IMR-90 (cell line): Measurements from ENCODE around the gene DNM3. TPM values are rescaled to one million over a fixed set of nuclear protein-coding genes. Genes with fewer than 3 reads are reported as not detected.

Experiments used
- ATAC-seq: fragments of 200-7000 bp; cut with Tn5 transposase; 2 replicates; pipeline ENCODE4 v1.9.1; 2020; ENCODE audit warnings: low read depth, mild to moderate bottlenecking, moderate library complexity
- BruUV-seq: library from RNA; stranded (reverse); fragments of 400-500 nt; replicated peaks from 2 replicates; lab custom pipeline; 2021; lab: Mats Ljungman, UMichigan
- CTCF ChIA-PET: fragments of 300-600 bp; formaldehyde crosslinking; extraction: SDS; loops from one replicate; lab custom pipeline; 2021; ENCODE audit warnings: antibody characterized with exemption; lab: Yijun Ruan, JAX
- POLR2A ChIA-PET: fragments of 300-600 bp; sonication (Branson Sonifier 250); formaldehyde crosslinking; loops from one replicate; lab custom pipeline; 2022; ENCODE audit warnings: antibody characterized with exemption; ENCODE audit not compliant: unreplicated experiment; lab: Charles Lee
- DNase-seq: peaks from one replicate; pipeline ENCODE4 v3.0.0; 2013
- H2AFZ ChIP-seq: replicated peaks from 2 replicates; pipeline ENCODE3; 2013; ENCODE audit warnings: low read length, mild to moderate bottlenecking; ENCODE audit not compliant: poor library complexity
- H2AK5ac ChIP-seq: 2 replicates; pipeline ENCODE4 v1.6.1; 2013; ENCODE audit warnings: low read depth, low read length, inconsistent platforms
- H2AK9ac ChIP-seq: replicated peaks from 2 replicates; pipeline ENCODE3; 2013; ENCODE audit warnings: mild to moderate bottlenecking, low read depth, low read length, moderate library complexity; ENCODE audit not compliant: poor library complexity
- H2BK120ac ChIP-seq: 2 replicates; pipeline ENCODE4 v1.6.1; 2013; ENCODE audit warnings: low read depth, low read length, inconsistent platforms
- H2BK15ac ChIP-seq: 3 replicates; pipeline ENCODE4 v1.6.1; 2013; ENCODE audit warnings: low read depth, low read length, inconsistent platforms
- H2BK20ac ChIP-seq: 2 replicates; pipeline ENCODE4 v1.6.1; 2013; ENCODE audit warnings: low read depth, mild to moderate bottlenecking, inconsistent platforms, low read length, moderate library complexity
- H2BK5ac ChIP-seq: 2 replicates; pipeline ENCODE4 v1.6.1; 2013; ENCODE audit warnings: mild to moderate bottlenecking, low read depth, low read length, inconsistent platforms; ENCODE audit not compliant: poor library complexity, severe bottlenecking
- H3K14ac ChIP-seq: replicated peaks from 2 replicates; pipeline ENCODE4 v1.6.1; 2013; ENCODE audit warnings: low read depth, low read length, inconsistent platforms
- H3K18ac ChIP-seq: 2 replicates; pipeline ENCODE4 v1.6.1; 2013; ENCODE audit warnings: low read depth, low read length, control low read depth
- H3K23ac ChIP-seq: 2 replicates; pipeline ENCODE4 v1.6.1; 2013; ENCODE audit warnings: low read depth, low read length, inconsistent platforms
- H3K27ac ChIP-seq: 2 replicates; pipeline ENCODE4 v1.5.1; 2013; ENCODE audit warnings: mild to moderate bottlenecking, control low read depth, low read length; ENCODE audit not compliant: insufficient read depth
- H3K27me3 ChIP-seq: 2 replicates; pipeline ENCODE4 v1.6.1; 2013; ENCODE audit warnings: low read length; ENCODE audit not compliant: control insufficient read depth, insufficient read depth
- H3K36me3 ChIP-seq: 2 replicates; pipeline ENCODE4 v1.6.1; 2013; ENCODE audit warnings: low read length, mixed read lengths; ENCODE audit not compliant: control insufficient read depth, insufficient read depth
- H3K4ac ChIP-seq: 2 replicates; pipeline ENCODE4 v1.6.1; 2013; ENCODE audit warnings: low read depth, low read length, inconsistent platforms
- H3K4me1 ChIP-seq: 2 replicates; pipeline ENCODE4 v1.6.1; 2013; ENCODE audit warnings: low read length, mixed read lengths; ENCODE audit not compliant: control insufficient read depth, insufficient read depth
- H3K4me2 ChIP-seq: 2 replicates; pipeline ENCODE4 v1.6.1; 2013; ENCODE audit warnings: low read depth, mild to moderate bottlenecking, control low read depth, low read length, moderate library complexity
- H3K4me3 ChIP-seq: 2 replicates; pipeline ENCODE4 v1.5.1; 2013; ENCODE audit warnings: low read depth, mild to moderate bottlenecking, control low read depth, low read length, moderate library complexity; ENCODE audit not compliant: insufficient read depth
- H3K56ac ChIP-seq: 2 replicates; pipeline ENCODE4 v1.6.1; 2013; ENCODE audit warnings: low read length, inconsistent platforms; ENCODE audit not compliant: insufficient read depth; ENCODE audit errors: extremely low read depth
- H3K79me1 ChIP-seq, 2 experiments: 2 replicates each; pipeline ENCODE4 v1.6.1; 2013; ENCODE audit warnings: low read length in 2 of 2, inconsistent platforms in 1 of 2, low read depth in 1 of 2
- H3K9ac ChIP-seq: 2 replicates; pipeline ENCODE4 v1.6.1; 2013; ENCODE audit warnings: low read depth, low read length, control low read depth
- H3K9me1 ChIP-seq: 2 replicates; pipeline ENCODE4 v1.6.1; 2013; ENCODE audit warnings: low read length, inconsistent platforms; ENCODE audit not compliant: insufficient read depth
- H3K9me3 ChIP-seq: 2 replicates; pipeline ENCODE4 v1.6.1; 2013; ENCODE audit warnings: low read length; ENCODE audit not compliant: control insufficient read depth, insufficient read depth
- H4K20me1 ChIP-seq: 2 replicates; pipeline ENCODE4 v1.6.1; 2013; ENCODE audit warnings: low read length, inconsistent platforms; ENCODE audit not compliant: insufficient read depth
- H4K5ac ChIP-seq: 2 replicates; pipeline ENCODE4 v1.6.1; 2013; ENCODE audit warnings: mild to moderate bottlenecking, low read depth, low read length, control low read depth
- H4K8ac ChIP-seq, 2 experiments: 2 replicates each; pipeline ENCODE4 v1.6.1; 2013; ENCODE audit warnings: low read depth in 2 of 2, low read length in 2 of 2, control low read depth in 1 of 2, inconsistent platforms in 1 of 2
- H4K91ac ChIP-seq: 2 replicates; pipeline ENCODE4 v1.6.1; 2013; ENCODE audit warnings: low read depth, low read length, inconsistent platforms; ENCODE audit not compliant: insufficient read depth
- BHLHE40 ChIP-seq: fragments of 150-350 bp; IDR thresholded peaks from 2 replicates; pipeline ENCODE4 v1.6.1; 2016; ENCODE audit warnings: mild to moderate bottlenecking, low read depth, low read length
- CEBPB ChIP-seq: IDR thresholded peaks from 2 replicates; pipeline ENCODE4 v1.6.1; 2012; ENCODE audit warnings: low read depth, low read length, improper control_type of control experiment
- CHD1 ChIP-seq: IDR thresholded peaks from 2 replicates; pipeline ENCODE4 v1.6.1; 2012; ENCODE audit warnings: low read depth, low read length, improper control_type of control experiment
- FOS ChIP-seq: fragments of 150-350 bp; IDR thresholded peaks from 2 replicates; pipeline ENCODE4 v1.6.1; 2016; ENCODE audit warnings: low read depth, low read length
- MAFK ChIP-seq: IDR thresholded peaks from 2 replicates; pipeline ENCODE4 v1.6.1; 2012; ENCODE audit warnings: low read depth, low read length, improper control_type of control experiment
- MAZ ChIP-seq: IDR thresholded peaks from 2 replicates; pipeline ENCODE4 v1.6.1; 2012; ENCODE audit warnings: low read depth, mild to moderate bottlenecking, low read length, improper control_type of control experiment, moderate library complexity, borderline replicate concordance
- MXI1 ChIP-seq: IDR thresholded peaks from 2 replicates; pipeline ENCODE4 v1.6.1; 2012; ENCODE audit warnings: low read depth, mild to moderate bottlenecking, low read length, moderate library complexity, borderline replicate concordance
- NFE2L2 ChIP-seq: fragments of 150-350 bp; IDR thresholded peaks from 2 replicates; pipeline ENCODE4 v1.6.1; 2016; ENCODE audit warnings: low read depth, mild to moderate bottlenecking, low read length
- POLR2A ChIP-seq: IDR thresholded peaks from 2 replicates; pipeline ENCODE4 v1.6.1; 2012; ENCODE audit warnings: mild to moderate bottlenecking, low read depth, low read length
- RAD21 ChIP-seq: IDR thresholded peaks from 2 replicates; pipeline ENCODE4 v1.6.1; 2012; ENCODE audit warnings: low read length, improper control_type of control experiment
- RCOR1 ChIP-seq: IDR thresholded peaks from 2 replicates; pipeline ENCODE4 v1.6.1; 2012; ENCODE audit warnings: mild to moderate bottlenecking, low read length, improper control_type of control experiment; ENCODE audit not compliant: insufficient replicate concordance
- RFX5 ChIP-seq: IDR thresholded peaks from 2 replicates; pipeline ENCODE4 v1.8.0; 2012; ENCODE audit warnings: low read depth, mild to moderate bottlenecking, low read length, moderate library complexity
- SMC3 ChIP-seq: fragments of 150-350 bp; IDR thresholded peaks from 2 replicates; pipeline ENCODE4 v1.6.1; 2016; ENCODE audit warnings: low read depth, mild to moderate bottlenecking, antibody characterized with exemption, low read length, moderate library complexity
- USF2 ChIP-seq: fragments of 150-350 bp; IDR thresholded peaks from 2 replicates; pipeline ENCODE4 v1.6.1; 2017; ENCODE audit warnings: mild to moderate bottlenecking, antibody characterized with exemption, low read length, low read depth
- WGBS, 2 experiments: methylation state at CpG; one replicate each; pipeline versions ENCODE4 v1.1.5 to v1.1.7; 2013; ENCODE audit warnings: missing lambda C conversion rate in 2 of 2; ENCODE audit not compliant: insufficient read length in 1 of 2; ENCODE audit errors: extremely low coverage in 2 of 2; 5-methylcytosine and 5-hydroxymethylcytosine counted together
- dilution Hi-C: fragments of 300-500 bp; cut with HindIII; formaldehyde crosslinking; loops from one replicate; pipeline ENCODE4 v1.14.3; 2018; ENCODE audit warnings: low sequenced_read_pairs; ENCODE audit not compliant: unreplicated experiment
- in situ Hi-C: fragments of 300-500 bp; cut with MboI; formaldehyde crosslinking; loops from 3 replicates; pipeline ENCODE4 v1.14.3; 2019; ENCODE audit warnings: low sequenced_read_pairs, inconsistent platforms, mixed read lengths
- intact Hi-C: fragments of 100-400 bp; cut with micrococcal nuclease; formaldehyde crosslinking; loops from 2 replicates; pipeline ENCODE4 v1.10.0; 2022
- polyA plus RNA-seq, 3 experiments: library from polyadenylated mRNA; depleted of rRNA; stranded (reverse); fragments of >200 nt; gene quantifications; 2 replicates each; pipeline ENCODE4 v1.2.3, GENCODE V29; 2012; ENCODE audit warnings: low replicate concordance in 1 of 3
- total RNA-seq: library from RNA; depleted of rRNA; stranded (reverse); fragments of >200 nt; gene quantifications from 2 replicates; pipeline ENCODE4 v1.2.3, GENCODE V29; 2012
- TF ChIP-seq, protein P1 (sequence below): conservative IDR thresholded peaks from 2 replicates; pipeline ENCODE4 v1.5.1; 2012; ENCODE audit warnings: mild to moderate bottlenecking, low read depth, low read length, improper control_type of control experiment
- TF ChIP-seq, protein P2 (sequence below): fragments of 150-350 bp; IDR thresholded peaks from 2 replicates; pipeline ENCODE4 v1.6.1; 2016; ENCODE audit warnings: low read depth, mild to moderate bottlenecking, low read length, moderate library complexity, borderline replicate concordance

The DNM3 gene
- total and polyA plus RNA-seq, 2 of the 4 experiments (the other 2 are of a cell fraction), result 0.36 TPM

DNA sequence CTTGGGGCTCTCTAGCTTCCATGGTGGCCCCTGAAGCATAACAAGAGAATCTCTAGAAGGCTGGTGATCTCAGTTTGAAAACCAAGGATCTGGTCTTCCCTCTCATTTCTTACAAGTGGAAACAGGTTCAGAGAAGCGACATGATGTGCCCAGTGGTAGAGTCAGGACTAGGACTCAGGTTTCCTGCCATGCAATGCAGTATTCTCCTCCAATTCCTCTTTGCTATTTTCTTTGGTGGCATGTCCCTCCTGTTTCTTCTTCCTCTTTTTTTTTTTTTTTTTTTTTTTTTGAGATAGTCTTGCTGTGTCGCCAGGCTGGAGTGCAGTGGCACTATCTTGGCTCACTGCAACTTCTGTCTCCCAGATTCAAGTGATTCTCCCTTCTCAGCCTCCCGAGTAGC is 383.6 kb downstream of the DNM3 start:
- Histone ChIP-seq H2BK120ac (no peak overlapping the region), H3K18ac (no peak overlapping the region), H3K4ac (no peak overlapping the region), H3K36me3 (no peaks in the 10 kb centered on the region), H2AK5ac (no peak overlapping the region), H3K4me3 (no peak overlapping the region), H2BK15ac (no peak overlapping the region), H2AFZ (no peak overlapping the region), H2AK9ac (no peak overlapping the region), H3K14ac (no peak overlapping the region), H3K4me1 (peaks cover under 1% of the 10 kb centered on the region; the same call in 1 of the 2 replicates), H3K27ac (no peak overlapping the region), H4K20me1 (no peaks in the 10 kb centered on the region), H4K91ac (no peak overlapping the region), H3K56ac (no peak overlapping the region), H3K23ac (no peak overlapping the region), H4K8ac (no peak overlapping the region), H3K79me1 (no peaks in the 10 kb centered on the region), H2BK20ac (no peak overlapping the region), H3K27me3 (no peaks in the 10 kb centered on the region), H4K5ac (no peak overlapping the region), H3K4me2 (no peak overlapping the region), H2BK5ac (no peak overlapping the region), H3K9me3 (no peaks in the 10 kb centered on the region), H3K9ac (no peak overlapping the region), H3K9me1 (no peaks in the 10 kb centered on the region)
- ATAC-seq (no peak), DNase-seq (no peak)
- ChIA-PET CTCF (interaction anchor here (0.9 kb wide), 1 partner anchor 24 kb away, joined by 3 read pairs; no protein-coding TSS in a partner anchor), POLR2A (no interaction called here)
- intact Hi-C loops, result loop anchor here (5.0 kb wide), 2 partner anchors 38 to 53 kb away; no protein-coding TSS in a partner anchor
- no CpG with 5 or more reads among the region's 3 CpGs for WGBS, 2 experiments
- dilution Hi-C loops, result no loop called here
- TF ChIP-seq CHD1 (no peak), FOS (no peak), CEBPB (no peak), NFE2L2 (no peak), MAZ (no peak), RCOR1 (no peak), USF2 (no peak), POLR2A (no peak), MXI1 (no peak), MAFK (no peak), RFX5 (no peak), RAD21 (no peak), BHLHE40 (no peak), SMC3 (no peak)
- TF ChIP-seq, protein P1, sequence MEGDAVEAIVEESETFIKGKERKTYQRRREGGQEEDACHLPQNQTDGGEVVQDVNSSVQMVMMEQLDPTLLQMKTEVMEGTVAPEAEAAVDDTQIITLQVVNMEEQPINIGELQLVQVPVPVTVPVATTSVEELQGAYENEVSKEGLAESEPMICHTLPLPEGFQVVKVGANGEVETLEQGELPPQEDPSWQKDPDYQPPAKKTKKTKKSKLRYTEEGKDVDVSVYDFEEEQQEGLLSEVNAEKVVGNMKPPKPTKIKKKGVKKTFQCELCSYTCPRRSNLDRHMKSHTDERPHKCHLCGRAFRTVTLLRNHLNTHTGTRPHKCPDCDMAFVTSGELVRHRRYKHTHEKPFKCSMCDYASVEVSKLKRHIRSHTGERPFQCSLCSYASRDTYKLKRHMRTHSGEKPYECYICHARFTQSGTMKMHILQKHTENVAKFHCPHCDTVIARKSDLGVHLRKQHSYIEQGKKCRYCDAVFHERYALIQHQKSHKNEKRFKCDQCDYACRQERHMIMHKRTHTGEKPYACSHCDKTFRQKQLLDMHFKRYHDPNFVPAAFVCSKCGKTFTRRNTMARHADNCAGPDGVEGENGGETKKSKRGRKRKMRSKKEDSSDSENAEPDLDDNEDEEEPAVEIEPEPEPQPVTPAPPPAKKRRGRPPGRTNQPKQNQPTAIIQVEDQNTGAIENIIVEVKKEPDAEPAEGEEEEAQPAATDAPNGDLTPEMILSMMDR, result no peak
- TF ChIP-seq, protein P2, sequence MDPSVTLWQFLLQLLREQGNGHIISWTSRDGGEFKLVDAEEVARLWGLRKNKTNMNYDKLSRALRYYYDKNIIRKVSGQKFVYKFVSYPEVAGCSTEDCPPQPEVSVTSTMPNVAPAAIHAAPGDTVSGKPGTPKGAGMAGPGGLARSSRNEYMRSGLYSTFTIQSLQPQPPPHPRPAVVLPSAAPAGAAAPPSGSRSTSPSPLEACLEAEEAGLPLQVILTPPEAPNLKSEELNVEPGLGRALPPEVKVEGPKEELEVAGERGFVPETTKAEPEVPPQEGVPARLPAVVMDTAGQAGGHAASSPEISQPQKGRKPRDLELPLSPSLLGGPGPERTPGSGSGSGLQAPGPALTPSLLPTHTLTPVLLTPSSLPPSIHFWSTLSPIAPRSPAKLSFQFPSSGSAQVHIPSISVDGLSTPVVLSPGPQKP, result no peak
- in situ Hi-C loops, result no loop called here
- BruUV-seq, result no TSS peak
